MM.1S (cell line): ENCODE data around the gene DUSP14.

ENCODE experiments used
- EZH2phosphoT487 ChIP-seq: fragments of 300-600 bp; sonication (generic); IDR thresholded peaks from 2 replicates; pipeline ENCODE4 v1.6.1; 2018; ENCODE audit warnings: antibody characterized with exemption, low read length
- TF ChIP-seq, protein P1 (sequence below): fragments of 300-600 bp; sonication (generic); IDR thresholded peaks from 2 replicates; pipeline ENCODE4 v1.5.1; 2016; ENCODE audit warnings: antibody characterized with exemption, low read length, mixed read lengths

DNA sequence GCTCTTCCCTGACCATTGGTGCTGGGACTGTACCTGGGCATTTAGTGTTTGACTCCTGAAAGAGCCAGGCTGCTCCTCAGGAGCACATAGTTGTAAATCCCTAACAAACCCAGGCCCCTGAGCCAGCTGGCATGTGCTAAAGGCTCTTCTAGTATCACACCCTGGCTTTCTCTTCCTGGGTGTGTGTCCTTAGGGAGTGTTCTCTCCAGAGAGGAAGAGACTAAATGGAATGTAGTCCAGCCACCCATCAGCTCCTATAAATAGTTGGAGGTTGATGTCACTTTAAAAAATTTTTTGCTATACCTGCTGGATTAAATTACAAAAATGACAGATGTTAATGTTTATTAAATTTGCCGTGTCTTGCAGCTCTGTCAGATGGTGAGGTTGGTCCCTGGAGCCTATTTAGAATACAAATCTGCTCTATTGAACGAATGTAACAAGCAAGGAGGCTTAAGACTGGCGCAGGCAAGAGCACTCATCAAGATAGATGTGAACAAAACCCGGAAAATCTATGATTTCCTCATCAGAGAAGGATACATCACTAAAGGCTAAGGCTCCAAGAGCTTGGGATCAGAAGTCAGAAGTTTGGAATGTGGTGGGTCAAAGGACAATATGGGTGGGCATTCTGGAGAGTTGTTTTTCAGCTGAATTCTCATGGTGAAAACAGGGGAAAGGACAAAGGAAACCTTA, 13.1 kb upstream of the DUSP14 start:
- TF ChIP-seq, protein P1, sequence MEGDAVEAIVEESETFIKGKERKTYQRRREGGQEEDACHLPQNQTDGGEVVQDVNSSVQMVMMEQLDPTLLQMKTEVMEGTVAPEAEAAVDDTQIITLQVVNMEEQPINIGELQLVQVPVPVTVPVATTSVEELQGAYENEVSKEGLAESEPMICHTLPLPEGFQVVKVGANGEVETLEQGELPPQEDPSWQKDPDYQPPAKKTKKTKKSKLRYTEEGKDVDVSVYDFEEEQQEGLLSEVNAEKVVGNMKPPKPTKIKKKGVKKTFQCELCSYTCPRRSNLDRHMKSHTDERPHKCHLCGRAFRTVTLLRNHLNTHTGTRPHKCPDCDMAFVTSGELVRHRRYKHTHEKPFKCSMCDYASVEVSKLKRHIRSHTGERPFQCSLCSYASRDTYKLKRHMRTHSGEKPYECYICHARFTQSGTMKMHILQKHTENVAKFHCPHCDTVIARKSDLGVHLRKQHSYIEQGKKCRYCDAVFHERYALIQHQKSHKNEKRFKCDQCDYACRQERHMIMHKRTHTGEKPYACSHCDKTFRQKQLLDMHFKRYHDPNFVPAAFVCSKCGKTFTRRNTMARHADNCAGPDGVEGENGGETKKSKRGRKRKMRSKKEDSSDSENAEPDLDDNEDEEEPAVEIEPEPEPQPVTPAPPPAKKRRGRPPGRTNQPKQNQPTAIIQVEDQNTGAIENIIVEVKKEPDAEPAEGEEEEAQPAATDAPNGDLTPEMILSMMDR: no peak
- no peak for TF ChIP-seq EZH2phosphoT487
